Keratinocyte (primary cell): ENCODE data around the gene SASH1.

Experiments
- EZH2 ChIP-seq: IDR thresholded peaks from one replicate; pipeline ENCODE4 v1.6.1; 2012; ENCODE audit warnings: inconsistent platforms, mild to moderate bottlenecking, low read length, moderate library complexity
- TF ChIP-seq, protein P1 (sequence below), 3 experiments: IDR thresholded peaks in 1 of 3; conservative IDR thresholded peaks in 1 of 3; optimal IDR thresholded peaks in 1 of 3; 2 replicates in 2 of 3; 3 replicates in 1 of 3; pipeline versions ENCODE3 to v1.5.1; 2011; ENCODE audit warnings: low read length in 3 of 3, mild to moderate bottlenecking in 3 of 3, moderate library complexity in 2 of 3, control low read depth in 1 of 3, inconsistent platforms in 1 of 3; ENCODE audit not compliant: insufficient read depth in 2 of 3; ENCODE audit errors: extremely low read depth in 1 of 3

DNA sequence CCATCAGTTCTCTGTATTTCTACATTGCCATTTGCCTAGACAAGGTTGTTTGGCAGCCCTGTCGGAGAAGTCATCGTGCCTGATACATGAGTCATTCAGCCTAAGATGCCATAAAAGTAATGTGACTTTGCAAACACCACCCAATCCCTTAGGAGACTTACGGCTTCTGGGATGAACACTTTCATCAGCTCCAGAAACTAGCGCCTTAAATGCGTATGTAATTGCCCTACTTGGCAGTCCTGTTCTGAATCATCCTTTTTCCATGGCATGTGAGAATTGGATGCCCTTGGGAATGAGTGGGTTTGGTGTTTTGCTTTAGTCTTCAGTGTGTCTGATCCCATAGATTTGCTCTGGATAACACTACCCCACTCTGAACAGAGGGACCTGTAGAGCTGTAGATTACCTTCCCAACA, 158.5 kb downstream of the SASH1 start:
- TF ChIP-seq, protein P1, sequence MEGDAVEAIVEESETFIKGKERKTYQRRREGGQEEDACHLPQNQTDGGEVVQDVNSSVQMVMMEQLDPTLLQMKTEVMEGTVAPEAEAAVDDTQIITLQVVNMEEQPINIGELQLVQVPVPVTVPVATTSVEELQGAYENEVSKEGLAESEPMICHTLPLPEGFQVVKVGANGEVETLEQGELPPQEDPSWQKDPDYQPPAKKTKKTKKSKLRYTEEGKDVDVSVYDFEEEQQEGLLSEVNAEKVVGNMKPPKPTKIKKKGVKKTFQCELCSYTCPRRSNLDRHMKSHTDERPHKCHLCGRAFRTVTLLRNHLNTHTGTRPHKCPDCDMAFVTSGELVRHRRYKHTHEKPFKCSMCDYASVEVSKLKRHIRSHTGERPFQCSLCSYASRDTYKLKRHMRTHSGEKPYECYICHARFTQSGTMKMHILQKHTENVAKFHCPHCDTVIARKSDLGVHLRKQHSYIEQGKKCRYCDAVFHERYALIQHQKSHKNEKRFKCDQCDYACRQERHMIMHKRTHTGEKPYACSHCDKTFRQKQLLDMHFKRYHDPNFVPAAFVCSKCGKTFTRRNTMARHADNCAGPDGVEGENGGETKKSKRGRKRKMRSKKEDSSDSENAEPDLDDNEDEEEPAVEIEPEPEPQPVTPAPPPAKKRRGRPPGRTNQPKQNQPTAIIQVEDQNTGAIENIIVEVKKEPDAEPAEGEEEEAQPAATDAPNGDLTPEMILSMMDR (optimal IDR thresholded peaks at IDR 0.05 in 1 of 3, IDR thresholded peaks at IDR 0.05 in 1 of 3, conservative IDR thresholded peaks at IDR 0.05 in 1 of 3; ENCODE audit: extremely low read depth in 1 of 3, insufficient read depth in 2 of 3, low read length in 3 of 3), result no peak
- TF ChIP-seq EZH2, result no peak
